ENCODE measurements around the gene MRPL45.

The MRPL45 gene

DNA sequence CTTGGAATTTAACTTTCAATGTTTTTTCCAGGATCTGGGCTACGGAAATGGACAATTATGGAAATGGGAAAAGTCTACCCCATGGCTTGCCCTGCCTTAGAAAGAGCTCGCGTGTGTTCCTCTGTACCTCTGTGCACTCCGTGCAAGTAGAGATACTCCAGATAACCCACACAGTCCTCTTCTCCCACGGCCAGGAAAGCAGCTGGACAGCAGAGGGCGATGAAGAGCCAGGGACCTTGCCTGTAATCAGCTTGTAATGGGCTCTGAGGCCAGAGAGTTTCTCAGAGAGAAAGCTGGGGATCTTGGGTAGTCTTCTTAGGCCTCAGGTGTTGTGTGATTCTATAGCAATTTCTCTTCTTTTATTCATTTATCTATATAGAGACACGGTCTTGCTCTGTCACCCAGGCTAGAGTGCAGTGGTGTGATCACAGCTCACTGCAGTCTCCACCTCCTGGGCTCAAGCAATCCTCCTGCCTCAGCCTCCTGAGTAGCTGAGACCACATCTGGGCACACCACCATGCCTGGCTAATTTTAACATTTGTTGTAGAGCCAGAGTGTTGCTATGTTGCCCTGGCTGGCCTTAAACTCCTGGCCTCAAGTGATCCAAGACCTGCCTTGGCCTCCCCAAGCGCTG is 52.2 kb downstream of the MRPL45 start:
- Histone ChIP-seq H3K9ac (ENCODE audit: low read depth, low read length, poor library complexity) (no peak overlapping the region), H2BK12ac (ENCODE audit: low read length) (no peak overlapping the region), H3K18ac (ENCODE audit: low read length) (no peak overlapping the region), H3K4me3 (ENCODE audit: low read length in 2 of 2) (no peak overlapping the region), H2AK5ac (ENCODE audit: low read depth, low read length) (no peak overlapping the region), H2AFZ (ENCODE audit: low read length) (peak overlapping the region; percentile 52), H3K79me1 (ENCODE audit: low read depth, low read length) (peaks cover 5% of the 10 kb centered on the region), H3K23ac (ENCODE audit: low read depth, low read length, poor library complexity) (no peak overlapping the region), H3K27ac (replicated peaks; ENCODE audit: low read length) (no peak overlapping the region), H3K27me3 (ENCODE audit: control insufficient read depth in 3 of 3, insufficient read depth in 3 of 3, low read depth in 1 of 3, low read length in 3 of 3) (peaks cover 0 to 4% (median 0%) of the 10 kb centered on the region in 3 experiments), H3K14ac (ENCODE audit: low read length) (no peak overlapping the region), H3K9me3 (replicated peaks in 1 of 2; ENCODE audit: control insufficient read depth in 2 of 2, insufficient read depth in 1 of 2, low read depth in 1 of 2, low read length in 2 of 2) (no peaks in the 10 kb centered on the region), H3K36me3 (replicated peaks in 1 of 2; ENCODE audit: control insufficient read depth in 2 of 2, insufficient read depth in 2 of 2, low read length in 2 of 2) (no peaks in the 10 kb centered on the region), H2BK5ac (ENCODE audit: low read length) (no peak overlapping the region), H2BK15ac (ENCODE audit: low read length) (no peak overlapping the region), H3K4me1 (ENCODE audit: control insufficient read depth in 2 of 2, insufficient read depth in 1 of 2, low read depth in 1 of 2, low read length in 2 of 2) (peaks cover 11 to 12% of the 10 kb centered on the region in 2 donors), H2BK120ac (ENCODE audit: low read depth, low read length) (no peak overlapping the region), H3K4ac (ENCODE audit: low read length) (no peak overlapping the region), H3K4me2 (ENCODE audit: insufficient read depth, low read length, poor library complexity, severe bottlenecking) (no peak overlapping the region), H4K91ac (ENCODE audit: low read depth, low read length, poor library complexity) (no peak overlapping the region), H4K8ac (ENCODE audit: low read depth, low read length) (no peak overlapping the region)
- DNase-seq (ENCODE audit: low spot score), result peak; percentile 74
- WGBS, 2 donors (ENCODE audit: extremely low coverage in 2 of 2, insufficient read length in 2 of 2, insufficient replicate concordance in 1 of 2), result no CpG with 5 or more reads among the region's 8 CpGs

DNA sequence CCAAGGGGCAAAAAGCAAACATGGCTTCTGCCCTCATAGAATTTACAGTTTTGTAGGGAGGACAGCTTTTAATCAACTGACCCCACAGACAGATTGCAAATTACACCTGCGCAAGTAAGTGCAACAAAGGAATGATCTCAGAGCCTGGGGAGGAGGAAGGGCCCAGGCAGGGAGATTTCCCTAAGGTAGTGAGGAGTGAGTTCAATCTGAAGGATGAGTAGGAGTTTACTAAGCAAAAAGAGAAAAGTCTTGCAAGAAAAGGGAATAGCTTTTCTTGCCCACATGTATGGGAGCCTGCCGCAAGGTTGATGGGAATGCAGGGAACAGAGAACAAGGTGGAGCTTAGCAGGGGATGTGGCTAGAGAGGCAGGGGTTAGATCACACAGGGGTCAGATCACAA is 53.1 kb downstream of the MRPL45 start:
- Histone ChIP-seq H2BK5ac (ENCODE audit: low read length) (no peak overlapping the region), H2BK12ac (ENCODE audit: low read length) (no peak overlapping the region), H3K14ac (ENCODE audit: low read length) (no peak overlapping the region), H4K91ac (ENCODE audit: low read depth, low read length, poor library complexity) (no peak overlapping the region), H3K18ac (ENCODE audit: low read length) (no peak overlapping the region), H2AFZ (ENCODE audit: low read length) (peak overlapping the region; percentile 15), H3K23ac (ENCODE audit: low read depth, low read length, poor library complexity) (no peak overlapping the region), H3K79me1 (ENCODE audit: low read depth, low read length) (peaks cover 7% of the 10 kb centered on the region), H3K9ac (ENCODE audit: low read depth, low read length, poor library complexity) (no peak overlapping the region), H3K4ac (ENCODE audit: low read length) (no peak overlapping the region), H2BK15ac (ENCODE audit: low read length) (no peak overlapping the region), H3K4me1 (ENCODE audit: control insufficient read depth in 2 of 2, insufficient read depth in 1 of 2, low read depth in 1 of 2, low read length in 2 of 2) (peaks cover 12 to 13% of the 10 kb centered on the region in 2 donors), H3K36me3 (replicated peaks in 1 of 2; ENCODE audit: control insufficient read depth in 2 of 2, insufficient read depth in 2 of 2, low read length in 2 of 2) (no peaks in the 10 kb centered on the region), H2BK120ac (ENCODE audit: low read depth, low read length) (no peak overlapping the region), H3K27ac (replicated peaks; ENCODE audit: low read length) (no peak overlapping the region), H4K8ac (ENCODE audit: low read depth, low read length) (no peak overlapping the region), H3K27me3 (ENCODE audit: control insufficient read depth in 3 of 3, insufficient read depth in 3 of 3, low read depth in 1 of 3, low read length in 3 of 3) (no peaks in the 10 kb centered on the region), H3K9me3 (replicated peaks in 1 of 2; ENCODE audit: control insufficient read depth in 2 of 2, insufficient read depth in 1 of 2, low read depth in 1 of 2, low read length in 2 of 2) (no peaks in the 10 kb centered on the region), H2AK5ac (ENCODE audit: low read depth, low read length) (no peak overlapping the region), H3K4me2 (ENCODE audit: insufficient read depth, low read length, poor library complexity, severe bottlenecking) (no peak overlapping the region), H3K4me3 (ENCODE audit: low read length in 2 of 2) (no peak overlapping the region)
- no CpG with 5 or more reads among the region's 2 CpGs for WGBS, 2 donors (ENCODE audit: extremely low coverage in 2 of 2, insufficient read length in 2 of 2, insufficient replicate concordance in 1 of 2)
- no peak for DNase-seq (ENCODE audit: low spot score)

DNA sequence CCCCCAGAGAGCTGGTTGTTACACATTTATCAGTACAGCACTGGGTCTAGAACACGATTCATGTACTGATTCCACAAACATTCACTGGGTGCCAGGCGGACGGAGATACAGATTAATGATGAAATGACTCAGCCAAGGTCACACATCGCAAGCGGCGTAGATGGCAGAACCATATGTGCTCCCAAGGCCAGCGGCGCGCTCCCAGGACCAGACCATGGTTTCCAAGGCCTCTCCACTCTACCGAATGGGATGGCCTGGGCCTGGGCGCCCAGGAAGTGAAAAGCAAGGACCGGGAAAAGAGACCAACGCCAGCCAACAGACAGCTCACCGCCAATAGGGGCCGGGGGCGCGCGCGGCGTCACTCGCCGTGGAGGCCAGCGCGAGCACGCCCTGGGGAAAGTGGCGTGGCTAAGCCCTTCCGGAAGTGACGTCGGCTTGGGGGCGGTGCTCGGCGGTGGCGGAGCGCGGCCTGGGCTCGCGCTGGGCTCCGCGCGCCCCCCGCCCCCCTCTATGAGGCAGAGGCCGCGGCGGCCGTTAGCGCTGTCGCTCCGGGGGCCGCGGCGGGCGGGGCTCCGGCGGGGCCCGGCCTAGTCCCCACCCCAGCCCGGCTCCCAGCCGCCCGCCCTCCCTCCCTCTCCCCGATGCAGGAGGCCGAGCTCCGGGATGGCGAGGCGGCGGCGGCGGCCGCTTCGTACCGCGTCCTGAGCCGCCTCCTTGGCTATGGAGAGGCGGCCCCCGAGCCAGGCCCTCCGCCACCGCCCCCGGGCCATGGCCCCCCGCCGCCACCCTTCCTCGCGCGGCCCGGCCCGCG is 54.6 kb downstream of the MRPL45 start, which contains the start of gene SOCS7:
Gene SOCS7 (plus strand): TSS at position 433 of the 811 bp plus-strand sequence. CDS start 209 bp downstream, at position 642.
- Histone ChIP-seq H2BK120ac (ENCODE audit: low read depth, low read length) (peak within 1 kb of the TSS; percentile 40), H3K14ac (ENCODE audit: low read length) (peak within 1 kb of the TSS; percentile 90), H3K27me3 (ENCODE audit: control insufficient read depth in 3 of 3, insufficient read depth in 3 of 3, low read depth in 1 of 3, low read length in 3 of 3) (no peaks in the 10 kb centered on the region), H3K9ac (ENCODE audit: low read depth, low read length, poor library complexity) (peak within 1 kb of the TSS; percentile 94), H3K4me3 (ENCODE audit: low read length in 2 of 2) (peak within 1 kb of the TSS; percentile 74 to 85), H3K36me3 (replicated peaks in 1 of 2; ENCODE audit: control insufficient read depth in 2 of 2, insufficient read depth in 2 of 2, low read length in 2 of 2) (no peaks in the 10 kb centered on the region), H3K4me2 (ENCODE audit: insufficient read depth, low read length, poor library complexity, severe bottlenecking) (peak within 1 kb of the TSS; percentile 82), H3K18ac (ENCODE audit: low read length) (peak within 1 kb of the TSS; percentile 96), H2BK5ac (ENCODE audit: low read length) (peak within 1 kb of the TSS; percentile 39), H2BK12ac (ENCODE audit: low read length) (no peak within 1 kb of the TSS), H4K91ac (ENCODE audit: low read depth, low read length, poor library complexity) (no peak within 1 kb of the TSS), H2BK15ac (ENCODE audit: low read length) (peak within 1 kb of the TSS; percentile 67), H2AK5ac (ENCODE audit: low read depth, low read length) (peak within 1 kb of the TSS; percentile 94), H4K8ac (ENCODE audit: low read depth, low read length) (peak within 1 kb of the TSS; percentile 17), H3K4me1 (ENCODE audit: control insufficient read depth in 2 of 2, insufficient read depth in 1 of 2, low read depth in 1 of 2, low read length in 2 of 2) (peaks cover 12 to 13% of the 10 kb centered on the region in 2 donors), H3K9me3 (replicated peaks in 1 of 2; ENCODE audit: control insufficient read depth in 2 of 2, insufficient read depth in 1 of 2, low read depth in 1 of 2, low read length in 2 of 2) (no peaks in the 10 kb centered on the region), H3K23ac (ENCODE audit: low read depth, low read length, poor library complexity) (peak within 1 kb of the TSS; percentile 73), H2AFZ (ENCODE audit: low read length) (peak within 1 kb of the TSS; percentile 90), H3K4ac (ENCODE audit: low read length) (no peak within 1 kb of the TSS), H3K27ac (replicated peaks; ENCODE audit: low read length) (peak within 1 kb of the TSS; percentile 23), H3K79me1 (ENCODE audit: low read depth, low read length) (peaks cover 7% of the 10 kb centered on the region)
- DNase-seq (ENCODE audit: low spot score), result peak; percentile 90
- no CpG with 5 or more reads among the region's 84 CpGs for WGBS, 2 donors (ENCODE audit: extremely low coverage in 2 of 2, insufficient read length in 2 of 2, insufficient replicate concordance in 1 of 2)

Measured in neuronal stem cell (in vitro differentiated cells).